Stimulated activated naive CD8-positive, alpha-beta T cell treated with anti-CD3 and anti-CD28 coated beads, Interleukin-15, amount 100 ng/mL, for 72 hours (primary cell): Measurements from ENCODE around the gene RTBDN.

Source experiments
- ATAC-seq: fragments of 150-1000 bp; cut with Tn5 transposase; 2 replicates; pipeline ENCODE4 v1.10.0; 2021; ENCODE audit warnings: mild to moderate bottlenecking, moderate library complexity
- DNase-seq, 2 donors: peaks; one replicate each; pipeline ENCODE4 v3.0.0; 2021 to 2022
- H3K27ac Mint-ChIP-seq, 2 donors: one replicate each; pipeline ENCODE4 v1.8.0; 2022; ENCODE audit warnings: mild to moderate bottlenecking in 2 of 2, mixed read lengths in 2 of 2, moderate library complexity in 2 of 2
- H3K27me3 Mint-ChIP-seq: one replicate; pipeline ENCODE4 v1.8.0; 2022; ENCODE audit warnings: mixed read lengths
- H3K4me1 Mint-ChIP-seq: one replicate; pipeline ENCODE4 v1.8.0; 2022; ENCODE audit warnings: mild to moderate bottlenecking, mixed read lengths
- H3K4me3 Mint-ChIP-seq, 2 donors: one replicate each; pipeline ENCODE4 v1.8.0; 2022; ENCODE audit warnings: mild to moderate bottlenecking in 2 of 2, mixed read lengths in 2 of 2, moderate library complexity in 1 of 2
- H3K9me3 Mint-ChIP-seq, 2 donors: one replicate each; pipeline ENCODE4 v1.8.0; 2022; ENCODE audit warnings: mixed read lengths in 2 of 2

The RTBDN gene

GRCh38 chr19:12785431-12786031 lies 48.8 kb downstream of the RTBDN start:
- DNase-seq (no peak), ATAC-seq (no peak)
- no peaks in the 10 kb centered on the region for H3K27me3 Mint-ChIP-seq
- H3K4me1 Mint-ChIP-seq: peaks cover 25% of the 10 kb centered on the region
- no peak overlapping the region for H3K4me3 Mint-ChIP-seq
- no peaks in the 10 kb centered on the region for H3K9me3 Mint-ChIP-seq
- H3K27ac Mint-ChIP-seq: no peak overlapping the region

GRCh38 chr19:12784871-12785430 lies 49.4 kb downstream of the RTBDN start:
- ATAC-seq (peak; percentile 1), DNase-seq (peak in 1 of 2 donors; percentile 60)
- H3K27me3 Mint-ChIP-seq: no peaks in the 10 kb centered on the region
- H3K9me3 Mint-ChIP-seq: no peaks in the 10 kb centered on the region
- H3K4me1 Mint-ChIP-seq: peaks cover 28% of the 10 kb centered on the region
- H3K27ac Mint-ChIP-seq: no peak overlapping the region
- no peak overlapping the region for H3K4me3 Mint-ChIP-seq

- no peak overlapping the region for H3K4me3 Mint-ChIP-seq
- ATAC-seq: no peak
- peaks cover 33% of the 10 kb centered on the region for H3K4me1 Mint-ChIP-seq
- no peaks in the 10 kb centered on the region for H3K9me3 Mint-ChIP-seq
- H3K27ac Mint-ChIP-seq: no peak overlapping the region
- DNase-seq: peak in 1 of 2 donors; percentile 36
- H3K27me3 Mint-ChIP-seq: no peaks in the 10 kb centered on the region
Observed at GRCh38 chr19:12784394-12784870, 49.9 kb downstream of the RTBDN start.

- peak; percentile 4 for ATAC-seq
- DNase-seq: peak in 1 of 2 donors; percentile 50
- Mint-ChIP-seq H3K4me3 (no peak overlapping the region), H3K4me1 (peaks cover 34% of the 10 kb centered on the region), H3K27me3 (no peaks in the 10 kb centered on the region), H3K27ac (peak overlapping the region; percentile 89 to 94), H3K9me3 (no peaks in the 10 kb centered on the region)
Observed at GRCh38 chr19:12783849-12784393, 50.5 kb downstream of the RTBDN start.

GRCh38 chr19:12783291-12783848 lies 51.0 kb downstream of the RTBDN start:
- H3K9me3 Mint-ChIP-seq: no peaks in the 10 kb centered on the region
- ATAC-seq: peak; percentile 54

GRCh38 chr19:12782424-12783290 lies 51.7 kb downstream of the RTBDN start:
- ATAC-seq: peak; percentile 70
- peak overlapping the region; percentile 88 to 89 for H3K4me3 Mint-ChIP-seq

More at GRCh38 chr19:12783291-12783848, 51.0 kb downstream of the RTBDN start:
- peak; percentile 84 to 94 for DNase-seq
- no peaks in the 10 kb centered on the region for H3K27me3 Mint-ChIP-seq
- no peak overlapping the region for H3K4me3 Mint-ChIP-seq
- peaks cover 34% of the 10 kb centered on the region for H3K4me1 Mint-ChIP-seq
- H3K27ac Mint-ChIP-seq: peak overlapping the region; percentile 89 to 94

GRCh38 chr19:12782174-12782423 lies 52.3 kb downstream of the RTBDN start:
- H3K9me3 Mint-ChIP-seq: no peaks in the 10 kb centered on the region
- no peaks in the 10 kb centered on the region for H3K27me3 Mint-ChIP-seq
- no peak for ATAC-seq
- H3K4me3 Mint-ChIP-seq: peak overlapping the region; percentile 88 to 89
- peak overlapping the region; percentile 89 to 95 for H3K27ac Mint-ChIP-seq
- no peak for DNase-seq
- H3K4me1 Mint-ChIP-seq: peaks cover 41% of the 10 kb centered on the region

More at GRCh38 chr19:12782424-12783290, 51.7 kb downstream of the RTBDN start:
- H3K9me3 Mint-ChIP-seq: no peaks in the 10 kb centered on the region
- H3K27ac Mint-ChIP-seq: peak overlapping the region; percentile 90 to 95
- H3K4me1 Mint-ChIP-seq: peaks cover 35% of the 10 kb centered on the region
- H3K27me3 Mint-ChIP-seq: no peaks in the 10 kb centered on the region
- DNase-seq: peak; percentile 95 to 97

GRCh38 chr19:12779162-12779993 lies 55.0 kb downstream of the RTBDN start:
- H3K9me3 Mint-ChIP-seq: no peaks in the 10 kb centered on the region
- H3K4me3 Mint-ChIP-seq: peak overlapping the region; percentile 89 to 94
- peak overlapping the region; percentile 6 to 23 for H3K27ac Mint-ChIP-seq
- ATAC-seq: no peak
- DNase-seq: no peak
- no peaks in the 10 kb centered on the region for H3K27me3 Mint-ChIP-seq
- peaks cover 48% of the 10 kb centered on the region for H3K4me1 Mint-ChIP-seq

- H3K4me3 Mint-ChIP-seq: peak overlapping the region; percentile 89 to 94
- DNase-seq (no peak), ATAC-seq (no peak)
- no peaks in the 10 kb centered on the region for H3K9me3 Mint-ChIP-seq
- peak overlapping the region in 1 of 2 donors; percentile 94 for H3K27ac Mint-ChIP-seq
- H3K4me1 Mint-ChIP-seq: peaks cover 52% of the 10 kb centered on the region
- no peaks in the 10 kb centered on the region for H3K27me3 Mint-ChIP-seq
Observed at GRCh38 chr19:12778905-12779161, 55.5 kb downstream of the RTBDN start.

GRCh38 chr19:12778017-12778904 lies 56.1 kb downstream of the RTBDN start:
- ATAC-seq (peak; percentile 22), DNase-seq (peak; percentile 59 to 69)
- Mint-ChIP-seq H3K27me3 (no peaks in the 10 kb centered on the region), H3K4me1 (peaks cover 58% of the 10 kb centered on the region), H3K4me3 (peak overlapping the region; percentile 89 to 94), H3K9me3 (no peaks in the 10 kb centered on the region), H3K27ac (peak overlapping the region; percentile 90 to 94)

- H3K27ac Mint-ChIP-seq: peak overlapping the region; percentile 24 to 34
- H3K4me3 Mint-ChIP-seq: peak overlapping the region; percentile 89 to 94
- no peaks in the 10 kb centered on the region for H3K27me3 Mint-ChIP-seq
- H3K9me3 Mint-ChIP-seq: no peaks in the 10 kb centered on the region
- ATAC-seq (peak; percentile 57), DNase-seq (peak; percentile 84 to 87)
- peaks cover 59% of the 10 kb centered on the region for H3K4me1 Mint-ChIP-seq
Observed at GRCh38 chr19:12777217-12778016, 57.0 kb downstream of the RTBDN start.
